OCI-LY1 (cell line): ENCODE data around the gene NLRP1.

Experiments
- H2AFZ ChIP-seq: fragments of 200-600 bp; sonication (generic), shearing (Covaris generic); 2 replicates; pipeline ENCODE4 v1.6.0; 2014; ENCODE audit warnings: antibody characterized with exemption, mild to moderate bottlenecking, low read length
- H3F3A ChIP-seq: fragments of 200-600 bp; sonication (generic), shearing (Covaris generic); 2 replicates; pipeline ENCODE4 v1.6.0; 2014; ENCODE audit warnings: mild to moderate bottlenecking, antibody characterized with exemption, low read length, moderate library complexity; ENCODE audit not compliant: insufficient read depth
- H3K27ac ChIP-seq: fragments of 200-600 bp; sonication (generic); 2 replicates; pipeline ENCODE4 v1.5.1; 2014; ENCODE audit warnings: low read length, mixed run types, mild to moderate bottlenecking, low read depth; ENCODE audit not compliant: poor library complexity, severe bottlenecking
- H3K27me3 ChIP-seq: fragments of 200-600 bp; sonication (generic); 2 replicates; pipeline ENCODE4 v1.6.0; 2014; ENCODE audit warnings: antibody characterized with exemption, mild to moderate bottlenecking, low read length, moderate library complexity; ENCODE audit not compliant: insufficient read depth
- H3K36me3 ChIP-seq: fragments of 200-600 bp; sonication (generic); 2 replicates; pipeline ENCODE4 v1.6.1; 2014; ENCODE audit warnings: mild to moderate bottlenecking, antibody characterized with exemption, low read length, moderate library complexity, mixed read lengths; ENCODE audit not compliant: insufficient read depth
- H3K4me1 ChIP-seq: fragments of 200-600 bp; sonication (generic); 2 replicates; pipeline ENCODE4 v1.5.1; 2014; ENCODE audit warnings: mild to moderate bottlenecking, low read length, moderate library complexity; ENCODE audit not compliant: insufficient read depth, severe bottlenecking
- H3K4me2 ChIP-seq: fragments of 200-600 bp; sonication (generic), shearing (Covaris generic); 2 replicates; pipeline ENCODE4 v1.6.1; 2014; ENCODE audit warnings: low read length
- H3K4me3 ChIP-seq: fragments of 200-600 bp; sonication (generic); 2 replicates; pipeline ENCODE4 v1.5.1; 2014; ENCODE audit warnings: low read length, low read depth, mild to moderate bottlenecking, mixed read lengths; ENCODE audit not compliant: poor library complexity, severe bottlenecking
- H3K79me2 ChIP-seq: fragments of 200-600 bp; shearing (Covaris generic); 2 replicates; pipeline ENCODE4 v1.6.1; 2016; ENCODE audit warnings: mixed run types, low read length, mixed read lengths; ENCODE audit not compliant: insufficient read depth
- H3K9ac ChIP-seq: fragments of 200-600 bp; sonication (generic), shearing (Covaris generic); 2 replicates; pipeline ENCODE4 v1.6.1; 2014; ENCODE audit warnings: mild to moderate bottlenecking, low read length, mixed read lengths
- H3K9me2 ChIP-seq: fragments of 200-600 bp; sonication (generic), shearing (Covaris generic); 2 replicates; pipeline ENCODE4 v1.6.1; 2014; ENCODE audit warnings: low read depth, mild to moderate bottlenecking, low read length, mixed read lengths
- H3K9me3 ChIP-seq: fragments of 200-600 bp; shearing (Covaris generic); 2 replicates; pipeline ENCODE4 v1.6.1; 2014; ENCODE audit warnings: low read length, mixed read lengths
- H4K20me1 ChIP-seq: fragments of 200-600 bp; sonication (generic), shearing (Covaris generic); 2 replicates; pipeline ENCODE4 v1.6.0; 2016; ENCODE audit warnings: mild to moderate bottlenecking, low read length; ENCODE audit not compliant: insufficient read depth
- EZH2 ChIP-seq: fragments of 200-600 bp; sonication (generic), shearing (Covaris generic); IDR thresholded peaks from 2 replicates; pipeline ENCODE4 v1.8.0; 2017; ENCODE audit warnings: borderline replicate concordance, mixed run types, mild to moderate bottlenecking, antibody characterized with exemption, low read length, moderate library complexity, mixed read lengths
- TF ChIP-seq, protein P1 (sequence below): fragments of 200-600 bp; sonication (generic), shearing (Covaris generic); IDR thresholded peaks from 2 replicates; pipeline ENCODE4 v1.5.1; 2017; ENCODE audit warnings: mild to moderate bottlenecking, antibody characterized with exemption, low read length, moderate library complexity, mixed read lengths

NLRP1 gene

DNA sequence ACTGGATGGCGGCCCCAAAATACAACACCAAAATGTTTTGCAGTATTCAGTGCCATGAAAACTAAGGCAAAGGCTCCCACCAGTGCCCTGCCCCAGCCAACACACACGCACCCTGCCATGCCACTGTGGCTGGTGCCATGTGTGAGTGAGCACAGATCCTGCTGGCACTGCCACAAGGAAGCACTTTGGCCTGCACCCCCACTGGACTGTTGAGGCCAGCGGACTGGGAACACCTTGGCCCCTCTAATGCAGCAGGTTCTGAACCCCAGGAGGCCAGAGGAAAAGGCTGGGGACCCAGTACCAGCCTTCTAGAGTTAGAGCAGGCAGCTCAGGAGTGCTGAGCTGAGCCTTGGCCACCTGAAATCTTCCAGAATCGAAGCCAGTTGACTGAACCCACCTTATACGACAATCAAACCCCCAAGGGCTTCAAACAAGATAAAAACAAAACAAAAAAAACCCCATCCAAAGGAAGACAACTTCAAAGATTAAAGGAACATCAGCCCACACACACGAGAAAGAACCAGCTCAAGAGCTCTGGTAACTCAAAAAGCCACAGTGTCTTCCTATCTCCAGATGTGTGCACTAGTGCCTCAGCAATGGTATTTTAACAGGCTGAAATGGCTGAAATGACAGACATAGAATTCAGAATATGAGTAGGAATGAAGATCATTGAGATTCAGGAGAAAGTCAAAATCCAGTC, 21.5 kb downstream of the NLRP1 start:
- no peaks in the 10 kb centered on the region for H3F3A ChIP-seq

DNA sequence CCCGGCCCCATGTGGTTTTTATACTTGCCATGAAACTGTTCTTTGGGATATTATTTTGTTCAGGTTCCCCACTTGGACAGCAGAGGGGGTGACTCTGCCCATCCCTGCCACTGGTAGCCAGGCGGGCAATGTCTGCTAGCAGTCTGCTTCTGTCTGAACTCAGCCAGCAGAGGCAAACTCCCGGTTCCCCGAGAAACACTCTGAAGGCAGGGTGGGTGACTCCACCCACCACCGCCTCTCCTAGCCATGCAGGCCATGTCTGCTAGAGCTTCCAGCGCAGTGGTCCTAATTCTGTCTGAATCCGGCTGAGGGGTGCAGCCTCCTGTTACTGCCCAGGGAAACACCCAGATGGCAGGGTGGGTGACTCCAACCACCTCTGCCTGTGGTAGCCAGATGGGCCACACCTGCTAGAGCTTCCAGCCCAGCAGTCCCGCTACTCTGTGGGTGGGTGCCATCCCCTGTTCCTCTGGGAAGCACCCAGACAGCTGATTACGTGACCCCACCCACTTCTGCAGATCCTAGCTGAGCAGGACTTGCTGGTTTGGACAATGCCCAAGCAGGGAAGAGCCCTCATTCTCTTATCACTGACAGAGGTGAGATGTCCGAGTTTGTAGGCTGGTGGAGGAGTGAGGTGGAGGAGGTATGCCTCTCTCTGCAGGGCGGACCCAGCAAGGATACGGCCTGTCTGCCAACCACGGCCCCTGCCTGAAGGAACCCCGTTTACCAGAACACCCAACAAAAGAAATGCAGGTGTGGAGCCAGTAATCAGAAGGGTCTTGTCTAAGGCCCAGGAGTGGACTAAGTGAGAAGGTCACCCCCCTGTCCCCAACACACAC, 22.4 kb downstream of the NLRP1 start:
- H3K9me3 ChIP-seq: no peaks in the 10 kb centered on the region
- H3K27me3 ChIP-seq: no peaks in the 10 kb centered on the region
- no peaks in the 10 kb centered on the region for H4K20me1 ChIP-seq
- H3K4me3 ChIP-seq: no peak overlapping the region
- no peak overlapping the region for H2AFZ ChIP-seq
- H3K9me2 ChIP-seq: no peaks in the 10 kb centered on the region
- H3K4me2 ChIP-seq: no peak overlapping the region
- no peaks in the 10 kb centered on the region for H3K79me2 ChIP-seq
- no peaks in the 10 kb centered on the region for H3F3A ChIP-seq
- H3K36me3 ChIP-seq: peaks cover 23% of the 10 kb centered on the region; the same call in 1 of the 2 replicates
- TF ChIP-seq, protein P1, sequence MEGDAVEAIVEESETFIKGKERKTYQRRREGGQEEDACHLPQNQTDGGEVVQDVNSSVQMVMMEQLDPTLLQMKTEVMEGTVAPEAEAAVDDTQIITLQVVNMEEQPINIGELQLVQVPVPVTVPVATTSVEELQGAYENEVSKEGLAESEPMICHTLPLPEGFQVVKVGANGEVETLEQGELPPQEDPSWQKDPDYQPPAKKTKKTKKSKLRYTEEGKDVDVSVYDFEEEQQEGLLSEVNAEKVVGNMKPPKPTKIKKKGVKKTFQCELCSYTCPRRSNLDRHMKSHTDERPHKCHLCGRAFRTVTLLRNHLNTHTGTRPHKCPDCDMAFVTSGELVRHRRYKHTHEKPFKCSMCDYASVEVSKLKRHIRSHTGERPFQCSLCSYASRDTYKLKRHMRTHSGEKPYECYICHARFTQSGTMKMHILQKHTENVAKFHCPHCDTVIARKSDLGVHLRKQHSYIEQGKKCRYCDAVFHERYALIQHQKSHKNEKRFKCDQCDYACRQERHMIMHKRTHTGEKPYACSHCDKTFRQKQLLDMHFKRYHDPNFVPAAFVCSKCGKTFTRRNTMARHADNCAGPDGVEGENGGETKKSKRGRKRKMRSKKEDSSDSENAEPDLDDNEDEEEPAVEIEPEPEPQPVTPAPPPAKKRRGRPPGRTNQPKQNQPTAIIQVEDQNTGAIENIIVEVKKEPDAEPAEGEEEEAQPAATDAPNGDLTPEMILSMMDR: no peak
- no peak for TF ChIP-seq EZH2
- H3K4me1 ChIP-seq: no peaks in the 10 kb centered on the region
- no peak overlapping the region for H3K27ac ChIP-seq
- no peak overlapping the region for H3K9ac ChIP-seq

More for the DNA sequence above, 21.5 kb downstream of the NLRP1 start:
- Histone ChIP-seq H3K79me2 (no peaks in the 10 kb centered on the region), H3K27ac (no peak overlapping the region), H3K9me3 (no peaks in the 10 kb centered on the region), H3K4me1 (no peaks in the 10 kb centered on the region), H3K36me3 (peaks cover 22% of the 10 kb centered on the region; the same call in 1 of the 2 replicates), H3K4me3 (no peak overlapping the region), H2AFZ (no peak overlapping the region), H4K20me1 (no peaks in the 10 kb centered on the region), H3K9ac (no peak overlapping the region), H3K27me3 (no peaks in the 10 kb centered on the region), H3K9me2 (no peaks in the 10 kb centered on the region), H3K4me2 (no peak overlapping the region)
- no peak for TF ChIP-seq EZH2
- TF ChIP-seq, protein P1: no peak

DNA sequence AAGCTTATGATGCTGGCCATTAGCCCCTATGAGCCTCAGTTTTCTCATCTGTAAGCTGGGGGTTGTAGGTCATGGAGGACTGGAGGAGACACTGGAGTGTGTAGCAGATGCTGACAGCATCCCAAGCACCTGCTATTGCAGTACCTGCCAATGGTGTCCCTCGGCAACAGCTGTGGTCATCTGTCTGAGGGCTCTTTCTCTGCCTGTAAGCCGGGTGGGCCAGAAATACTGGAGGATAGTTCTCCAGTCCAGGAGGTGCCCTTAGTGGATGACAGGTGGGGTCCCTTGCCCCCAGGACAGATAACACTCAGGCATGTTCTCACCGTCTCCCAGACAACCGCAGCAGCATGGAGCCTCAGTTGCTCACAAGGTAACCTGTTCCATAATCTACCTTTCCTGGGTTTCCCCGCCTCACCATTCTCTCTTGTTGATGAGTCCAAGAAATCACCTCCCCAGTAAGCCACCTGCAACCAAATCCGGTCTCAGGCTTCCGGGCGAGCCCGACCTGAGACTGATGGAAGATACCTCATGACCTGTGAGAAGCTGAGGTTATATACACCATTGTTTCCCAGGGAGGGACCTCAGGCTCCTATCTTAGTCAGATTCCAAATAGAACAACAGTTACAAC, 23.8 kb downstream of the NLRP1 start:
- Histone ChIP-seq H3K27me3 (no peaks in the 10 kb centered on the region), H3F3A (no peaks in the 10 kb centered on the region), H3K4me3 (no peak overlapping the region), H2AFZ (no peak overlapping the region), H3K9ac (no peak overlapping the region), H3K9me2 (no peaks in the 10 kb centered on the region), H3K4me1 (no peaks in the 10 kb centered on the region), H3K36me3 (peaks cover 23% of the 10 kb centered on the region; the same call in 1 of the 2 replicates), H3K79me2 (no peaks in the 10 kb centered on the region), H3K9me3 (no peaks in the 10 kb centered on the region), H4K20me1 (no peaks in the 10 kb centered on the region), H3K4me2 (no peak overlapping the region), H3K27ac (no peak overlapping the region)
- no peak for TF ChIP-seq EZH2
- TF ChIP-seq, protein P1: no peak
